GDM1 (cell line): ENCODE data around the gene SLC30A1.
A peak's percentile ranks its signal among the peaks of the same experiment; 100 is the strongest.
"Not testable (repeated sequence)": the region's sequence is repeated elsewhere in the genome, so short reads cannot be mapped to it uniquely, and the experiment has no call there.

Experiments
- DNase-seq: peaks from one replicate; lab custom pipeline; 2025; lab: John Stamatoyannopoulos, UW

Gene SLC30A1

DNA sequence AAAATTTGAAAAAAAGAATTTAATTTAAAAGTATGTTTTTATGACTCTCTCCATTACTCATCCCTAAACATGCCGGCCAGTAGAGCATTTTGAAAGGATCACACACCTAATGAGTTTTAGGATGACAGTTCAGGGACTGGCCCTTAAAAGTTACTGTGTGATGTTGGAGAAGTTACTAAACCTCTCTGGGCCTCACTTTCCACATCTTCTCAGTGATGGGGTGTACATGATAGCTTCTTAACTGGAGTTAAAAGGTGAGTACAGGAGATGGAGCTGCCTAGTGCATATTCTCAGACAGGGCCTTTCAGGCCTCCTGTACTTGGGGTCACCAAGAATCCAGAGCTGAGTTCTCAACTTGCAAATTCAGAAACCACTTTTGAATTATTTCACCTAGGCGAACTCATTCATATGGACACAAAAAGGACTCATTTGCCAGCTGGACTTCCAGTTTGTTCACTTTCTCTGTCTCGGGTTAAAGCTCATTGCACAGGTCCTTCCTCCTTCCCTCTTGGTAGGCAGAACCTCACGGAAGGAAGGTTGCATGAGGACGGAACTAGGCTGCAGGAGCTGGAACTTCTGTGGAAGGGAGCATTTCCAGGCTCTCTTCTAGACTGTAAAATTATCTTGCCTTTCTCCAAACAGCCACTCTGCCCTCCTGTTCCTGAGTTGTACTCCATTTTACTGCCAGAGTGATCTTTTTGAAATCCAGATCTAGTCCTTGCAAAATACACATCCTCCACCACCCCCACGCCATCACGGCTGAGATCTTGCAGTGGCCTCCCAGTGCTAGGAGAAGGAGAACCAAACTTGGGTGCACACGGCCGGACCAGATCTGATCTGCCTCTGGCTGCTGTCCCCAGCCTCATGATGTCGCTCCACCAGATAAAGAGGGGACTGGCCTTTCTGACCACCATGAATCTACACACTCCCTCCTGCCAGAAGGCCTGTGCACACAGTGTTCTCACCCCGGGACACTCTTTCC, 4.3 kb upstream of the SLC30A1 start:
- no peak for DNase-seq

DNA sequence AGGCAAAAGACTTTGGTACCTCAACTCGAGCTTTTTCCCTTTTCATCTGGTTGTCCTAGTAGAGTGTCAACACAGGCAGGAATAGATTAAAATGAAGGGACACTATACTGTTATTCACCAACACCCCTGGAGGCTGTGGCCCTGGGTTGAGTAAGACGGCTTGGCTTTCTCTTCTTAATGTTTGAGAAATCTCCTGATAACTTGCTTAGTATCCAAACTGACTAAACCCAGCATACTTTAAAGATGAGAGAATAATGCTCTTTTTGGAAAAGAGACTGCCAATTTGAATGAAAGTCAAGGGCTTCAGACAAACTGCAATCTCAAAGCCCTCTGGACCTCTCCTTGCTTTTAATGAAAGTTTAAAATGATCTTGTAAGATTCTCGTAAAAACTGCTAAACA, 2.6 kb upstream of the SLC30A1 start:
- DNase-seq, result no peak

DNA sequence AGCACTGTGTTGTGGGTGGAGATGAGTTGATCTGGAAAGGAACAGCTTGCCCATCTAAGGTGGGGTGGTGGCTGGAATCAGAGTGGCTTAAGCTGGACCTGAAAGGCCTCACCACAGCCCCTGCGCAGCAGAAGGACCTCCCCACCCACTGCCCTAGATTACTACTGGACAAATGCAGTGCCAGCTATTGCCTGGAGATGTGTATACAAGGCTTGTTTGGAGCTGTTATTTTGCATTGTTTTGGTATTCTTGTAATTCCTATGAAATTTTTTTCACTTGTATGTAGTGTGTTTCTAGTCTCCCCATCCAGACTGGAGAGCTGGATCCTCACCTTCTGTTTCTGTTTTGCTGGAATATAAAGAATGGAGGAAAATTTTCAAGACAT, 1.3 kb upstream of the SLC30A1 start:
- DNase-seq, result no peak

DNA sequence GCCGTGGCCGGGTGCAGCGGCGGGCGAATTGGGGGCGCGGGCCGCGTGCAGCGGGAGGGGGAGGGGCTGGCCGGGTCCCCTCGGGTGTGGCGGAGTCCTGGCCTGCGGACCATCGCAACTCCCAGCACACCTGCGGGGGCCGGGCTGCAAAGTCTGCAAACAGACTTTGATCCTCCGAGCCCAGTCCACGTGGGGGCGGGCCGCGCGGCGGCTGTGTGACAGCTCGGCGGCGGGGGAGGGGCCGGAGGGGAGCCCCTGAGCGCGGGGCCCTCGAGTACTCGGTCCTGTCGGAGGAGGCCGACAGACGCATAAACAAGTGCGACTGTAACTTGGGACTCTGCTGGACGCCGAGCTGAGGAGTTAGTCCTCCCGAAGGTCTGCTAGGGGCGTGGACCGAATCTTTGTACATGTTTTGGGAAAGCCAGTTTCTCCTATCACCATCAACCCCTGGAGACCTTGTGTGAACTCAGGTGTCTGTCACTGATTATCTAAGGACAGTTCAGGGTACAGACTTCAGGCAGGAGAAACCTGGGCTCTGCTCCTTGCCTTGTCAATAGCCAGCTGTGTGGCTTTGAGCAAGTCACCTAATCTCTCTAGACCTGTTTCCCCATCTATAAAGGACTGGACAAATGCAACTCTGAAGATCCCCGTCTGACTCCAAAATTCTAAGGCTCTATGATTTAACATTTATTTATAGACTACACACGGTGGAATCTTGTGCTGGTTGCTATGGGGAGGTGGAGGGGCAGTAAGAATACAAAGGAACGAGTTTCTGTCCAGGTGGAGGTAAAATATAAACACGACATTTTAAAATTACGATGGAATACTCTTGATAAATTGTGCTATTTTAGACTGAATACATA, 710 bp upstream of the SLC30A1 start:
- DNase-seq, result peak; percentile 73

DNA sequence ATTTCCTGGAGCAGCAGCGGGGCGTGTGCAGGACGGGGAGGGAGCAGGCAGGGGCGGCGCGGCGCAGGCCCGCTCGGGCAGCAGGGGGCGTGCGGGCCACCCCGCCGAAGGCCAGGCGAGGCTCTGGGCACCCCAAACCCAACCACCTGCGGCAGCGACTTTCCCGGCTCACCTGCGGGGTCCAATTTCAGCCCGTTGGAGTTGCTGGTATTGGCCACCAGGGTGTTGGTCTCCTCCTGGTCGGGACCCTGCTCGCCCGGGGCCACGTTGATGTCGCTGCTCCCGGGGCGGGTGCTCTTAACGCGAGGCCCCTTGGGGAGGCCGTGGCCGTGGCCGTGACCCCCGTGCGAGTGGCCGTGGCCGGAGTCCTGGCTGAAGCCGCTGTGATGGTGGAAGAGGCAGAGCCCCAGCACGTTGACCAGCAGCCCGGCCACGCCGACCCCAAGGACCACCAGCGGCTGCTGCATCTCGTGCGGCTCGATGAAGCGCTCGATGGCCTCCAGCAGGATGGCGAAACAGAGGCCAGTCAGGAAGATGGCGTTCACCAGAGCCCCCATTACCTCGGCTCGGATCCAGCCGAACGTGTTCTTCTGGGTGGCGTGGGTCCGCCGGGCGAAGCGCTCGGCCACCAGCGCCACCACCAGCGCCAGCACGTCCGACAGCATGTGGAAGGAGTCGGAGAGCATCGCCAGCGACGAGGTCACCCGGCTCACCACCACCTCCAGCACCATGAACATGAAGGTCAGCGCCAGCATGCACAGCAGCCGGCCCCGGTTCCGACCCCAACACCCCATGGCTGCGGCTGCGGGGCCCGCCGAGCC, 932 bp downstream of the SLC30A1 start:
- DNase-seq, result peak; percentile 56

DNA sequence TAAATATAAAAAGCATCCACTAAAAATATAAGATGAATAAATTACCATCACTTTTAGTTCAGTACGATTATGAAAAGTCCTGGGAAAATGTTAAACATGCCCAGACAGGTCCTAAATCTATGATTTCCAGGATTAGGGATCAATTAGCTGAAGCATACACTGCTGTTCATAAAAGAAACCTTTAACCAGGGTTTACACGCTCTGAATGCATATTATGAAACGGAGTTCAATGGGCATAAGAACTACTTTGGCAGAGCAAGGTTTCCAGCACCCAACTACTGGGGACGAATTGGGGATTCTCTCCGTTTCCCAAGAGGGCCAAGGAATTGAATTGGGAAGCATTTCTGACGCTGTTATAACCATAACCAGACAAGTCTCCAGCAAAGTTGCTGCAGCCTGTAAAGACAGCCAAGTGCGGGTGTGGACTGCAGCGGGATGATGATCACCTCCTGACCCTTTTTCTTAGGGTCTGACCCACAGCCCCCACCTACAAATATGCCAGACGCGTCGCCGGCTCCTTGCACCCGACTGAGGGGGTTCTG, 1.6 kb downstream of the SLC30A1 start:
- DNase-seq, result no peak

DNA sequence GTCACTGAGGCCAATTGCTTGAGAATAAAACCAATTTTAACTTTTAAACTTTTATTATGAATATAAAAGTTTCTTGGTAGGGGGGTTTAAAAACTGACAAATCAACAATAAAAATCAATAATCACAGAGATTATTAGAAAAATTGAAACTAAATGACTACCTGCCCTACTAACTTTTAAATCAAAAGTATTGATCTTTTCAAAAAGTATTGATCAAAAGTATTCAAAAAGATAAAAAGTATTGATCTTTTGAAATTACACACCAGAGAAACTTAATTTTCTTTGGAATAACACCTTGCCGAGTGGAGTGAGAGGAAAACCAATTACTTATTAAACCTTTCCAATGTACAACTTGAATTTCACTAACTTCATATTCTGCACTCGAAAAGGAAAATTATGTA, 2.2 kb downstream of the SLC30A1 start:
- DNase-seq, result no peak

DNA sequence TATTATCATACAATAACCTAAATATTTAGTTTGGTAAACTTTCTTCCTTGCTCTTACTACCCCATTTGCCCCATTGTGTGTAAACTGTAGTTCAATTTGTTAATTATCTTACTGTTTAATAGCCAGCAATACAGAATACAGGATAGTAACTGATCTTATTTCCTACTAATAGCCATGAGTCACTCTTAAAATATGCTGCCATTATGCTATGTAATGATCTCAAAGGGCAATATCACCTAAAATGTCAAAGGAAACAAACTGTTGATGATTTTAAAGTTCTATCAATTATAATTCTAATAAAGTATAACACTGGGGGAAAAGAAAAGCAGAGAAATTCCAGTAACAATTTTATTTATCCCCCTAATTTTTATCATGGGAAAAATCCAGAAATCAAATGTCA, 4.3 kb downstream of the SLC30A1 start:
- DNase-seq, result no peak

DNA sequence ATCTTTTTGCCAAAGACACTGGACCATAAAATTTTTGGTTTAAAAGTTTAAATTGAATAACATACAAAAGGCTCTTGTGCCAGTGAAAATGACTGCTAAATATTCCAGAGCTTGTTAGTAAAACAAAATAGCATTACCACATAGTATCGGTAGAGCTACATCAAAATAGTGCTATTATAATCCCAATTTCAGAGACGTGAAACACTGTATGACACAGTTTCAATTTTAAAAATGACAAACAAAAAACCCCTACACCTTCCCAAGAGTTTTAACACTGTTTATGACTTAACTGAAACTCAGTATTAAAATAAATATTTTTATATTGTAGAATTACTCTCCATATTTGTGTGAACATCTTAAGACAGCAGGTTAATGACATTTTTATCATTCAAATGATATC, 7.0 kb downstream of the SLC30A1 start:
- no peak for DNase-seq

DNA sequence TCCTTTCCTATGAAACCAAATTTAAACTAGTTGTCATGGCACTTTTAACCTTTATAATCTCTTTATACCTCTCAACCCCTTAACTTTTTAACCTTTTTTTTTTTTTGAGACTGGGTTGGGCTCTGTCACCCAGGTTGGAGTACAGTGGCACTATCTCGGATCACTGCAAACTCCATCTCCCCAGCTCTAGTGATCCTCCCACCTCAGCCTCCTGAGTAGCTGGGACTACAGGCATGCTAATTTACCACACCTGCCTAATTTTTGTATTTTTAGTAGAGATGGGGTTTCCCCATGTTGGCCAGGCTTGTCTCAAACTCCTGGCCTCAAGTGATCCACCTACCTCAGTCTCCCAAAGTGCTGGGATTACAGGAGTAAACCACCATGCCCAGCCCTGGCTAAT, 8.6 kb downstream of the SLC30A1 start:
- DNase-seq, result not testable (repeated sequence)

DNA sequence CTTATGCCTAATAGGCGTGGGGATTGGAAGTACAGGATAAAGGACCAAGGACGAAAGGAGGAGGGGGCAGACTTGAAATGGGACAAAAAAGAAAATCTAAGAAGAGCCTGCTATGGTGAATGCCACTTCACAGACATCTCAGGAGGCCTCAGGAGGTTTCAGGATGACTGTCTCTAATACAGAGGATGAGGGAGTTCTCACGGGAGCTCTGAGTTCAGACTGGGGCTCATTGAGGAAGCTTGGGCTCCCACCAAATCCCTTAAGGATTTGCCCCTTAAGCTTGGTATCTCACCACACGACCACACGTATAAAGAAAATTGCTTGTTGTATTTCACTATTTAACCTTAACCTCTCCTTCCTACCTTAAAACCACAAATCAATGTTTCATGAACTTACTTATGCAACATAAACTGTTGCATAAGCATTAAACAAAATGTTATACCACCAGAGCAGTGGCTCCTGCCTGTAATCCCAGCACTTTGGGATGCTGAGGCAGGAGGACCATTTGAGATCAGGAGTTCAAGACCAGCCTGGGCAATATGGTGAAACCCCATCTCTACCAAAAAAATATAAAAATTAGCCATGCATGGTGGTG, 12.4 kb downstream of the SLC30A1 start:
- DNase-seq, result no peak

DNA sequence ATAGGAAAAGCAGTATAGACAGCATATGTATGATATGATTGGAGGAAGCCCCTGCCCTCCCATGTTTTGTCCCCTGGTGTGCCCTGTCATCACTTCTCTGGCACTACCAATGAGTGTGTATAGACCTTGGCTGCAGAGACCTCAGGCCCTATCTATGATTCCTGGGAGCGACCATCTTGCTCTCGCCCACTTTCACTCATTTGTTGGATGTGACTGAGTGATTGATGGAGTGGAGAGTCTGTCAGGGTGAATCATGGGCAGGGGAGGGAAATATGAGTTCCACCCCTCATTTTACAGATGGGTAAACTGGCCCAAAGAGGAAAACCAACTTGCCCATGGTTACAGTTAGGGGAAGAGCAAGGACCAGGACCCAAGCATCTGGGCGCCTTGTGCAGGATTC, 14.9 kb downstream of the SLC30A1 start:
- DNase-seq, result no peak

DNA sequence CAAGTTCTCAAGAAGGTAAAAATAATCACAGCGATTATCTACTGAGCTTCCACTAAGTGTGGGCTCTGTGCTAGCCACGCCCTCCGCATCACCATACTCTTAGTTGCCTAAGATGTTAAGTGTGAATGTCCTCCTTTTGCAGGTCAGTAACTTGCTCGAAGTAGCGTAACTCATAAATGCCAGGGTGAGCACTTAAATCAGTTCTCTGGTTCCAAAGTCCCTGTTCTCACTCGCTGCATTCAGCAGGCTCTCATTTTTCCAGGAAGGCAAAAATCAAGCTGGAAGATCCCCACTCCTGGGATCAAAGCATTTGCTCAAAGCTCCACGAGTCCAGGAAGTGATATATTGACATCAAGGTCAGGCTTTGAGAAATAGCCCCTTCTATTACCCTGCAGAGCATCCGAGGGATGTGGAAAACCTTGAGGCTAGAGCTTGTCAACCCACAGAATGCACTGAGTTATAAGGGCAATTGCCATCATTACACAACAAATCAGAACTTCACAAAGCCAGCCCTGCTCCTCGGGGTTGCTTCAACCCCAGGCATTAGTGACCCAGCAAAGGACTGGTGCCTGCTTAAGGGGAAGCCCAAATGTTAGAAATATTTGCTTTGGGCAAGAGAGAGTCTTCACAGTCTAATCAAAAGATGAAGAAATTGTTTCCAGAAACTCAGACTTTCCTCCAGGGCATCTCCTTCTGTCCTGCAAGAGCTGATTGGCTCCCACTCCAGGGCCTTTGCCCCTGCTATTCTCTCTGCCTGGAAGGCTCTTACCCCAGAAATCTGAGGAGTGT, 19.5 kb downstream of the SLC30A1 start:
- DNase-seq, result no peak

DNA sequence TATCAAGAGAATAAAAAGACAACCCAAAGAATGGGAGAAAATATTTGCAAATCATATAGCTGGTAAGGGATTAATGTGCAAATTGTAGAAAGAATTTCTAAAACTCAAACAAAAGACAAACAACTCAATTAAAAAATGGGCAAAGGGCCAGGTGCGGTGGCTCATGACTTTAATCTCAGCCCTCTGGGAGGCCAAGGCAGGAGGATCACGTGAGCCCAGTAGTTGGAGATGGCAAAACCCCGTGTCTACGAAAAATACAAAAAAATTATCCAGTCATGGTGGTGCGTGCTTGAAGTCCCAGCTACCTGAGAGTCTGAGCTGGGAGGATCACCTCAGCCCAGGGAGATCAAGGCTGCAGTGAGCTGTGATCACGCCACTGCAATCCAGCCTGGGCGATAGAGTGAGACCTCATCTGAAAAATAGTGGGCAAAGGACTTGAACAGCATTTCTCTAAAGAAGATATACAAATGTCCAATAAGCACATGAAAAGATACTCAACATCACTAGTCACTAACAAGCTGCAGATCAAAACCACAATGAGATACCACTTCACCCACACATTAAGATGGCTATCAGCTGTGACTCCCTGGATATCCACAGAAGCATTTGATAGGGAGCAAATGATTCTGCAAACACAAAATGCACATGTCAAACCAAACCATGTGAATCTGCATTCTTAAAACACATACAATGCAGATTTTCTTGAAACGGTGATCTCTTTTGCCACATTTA, 20.9 kb downstream of the SLC30A1 start:
- DNase-seq, result no peak

DNA sequence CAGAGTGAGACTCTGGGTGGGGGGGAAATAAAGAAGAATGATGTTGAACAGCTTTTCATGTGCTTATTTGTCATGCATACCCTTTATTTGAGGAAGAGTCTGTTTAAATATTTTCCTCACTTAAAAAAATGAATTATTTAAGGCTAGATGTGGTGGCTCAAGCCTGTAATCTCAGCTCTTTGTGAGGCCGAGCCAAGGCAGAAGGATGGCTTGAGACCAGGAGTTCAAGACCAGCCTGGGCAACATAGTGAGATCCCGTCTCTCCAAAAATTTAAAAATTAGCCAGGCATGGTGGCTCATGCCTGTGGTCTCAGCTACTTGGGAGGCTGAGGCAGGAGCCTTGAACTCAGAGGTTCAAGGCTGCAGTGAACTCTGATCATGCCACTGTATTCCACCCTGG, 25.4 kb downstream of the SLC30A1 start:
- no peak for DNase-seq

DNA sequence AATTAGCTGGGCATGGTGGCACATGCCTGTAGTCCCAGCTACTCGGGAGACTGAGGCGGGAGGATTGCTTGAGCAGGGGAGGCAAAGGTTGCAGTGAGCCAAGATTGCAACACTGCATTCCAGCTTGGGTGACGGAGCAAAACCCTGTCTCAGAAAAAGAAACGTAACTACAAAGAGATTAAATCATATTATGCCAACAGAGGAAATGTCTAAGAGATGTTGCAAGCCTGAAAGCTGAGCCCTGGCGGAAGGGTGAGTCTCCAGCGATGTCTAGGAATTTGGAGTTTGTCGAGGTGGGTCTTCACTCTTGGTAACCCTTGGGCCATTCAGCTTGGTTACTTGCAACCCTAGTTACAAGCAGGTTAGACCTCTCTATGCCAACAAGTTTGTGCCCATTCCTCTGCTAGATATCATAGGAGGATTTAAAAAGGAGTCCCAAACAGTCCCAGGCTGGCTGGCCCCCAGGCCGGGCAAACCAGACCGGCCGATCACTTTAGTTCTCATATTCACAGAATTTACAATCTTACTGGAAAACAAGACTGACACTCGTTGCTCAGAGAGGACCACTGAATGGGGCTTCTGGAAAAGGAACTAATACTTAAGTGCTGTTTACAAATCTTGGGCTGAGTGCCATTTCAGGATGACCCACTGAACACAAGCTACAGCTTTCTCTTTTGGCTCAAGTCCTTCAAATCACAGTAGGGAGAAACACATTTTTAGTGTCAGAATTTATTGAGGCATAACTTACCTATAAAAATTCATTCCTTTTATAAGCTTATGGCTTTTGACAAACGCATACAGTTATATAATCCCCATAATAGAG, 27.1 kb downstream of the SLC30A1 start:
- no peak for DNase-seq

DNA sequence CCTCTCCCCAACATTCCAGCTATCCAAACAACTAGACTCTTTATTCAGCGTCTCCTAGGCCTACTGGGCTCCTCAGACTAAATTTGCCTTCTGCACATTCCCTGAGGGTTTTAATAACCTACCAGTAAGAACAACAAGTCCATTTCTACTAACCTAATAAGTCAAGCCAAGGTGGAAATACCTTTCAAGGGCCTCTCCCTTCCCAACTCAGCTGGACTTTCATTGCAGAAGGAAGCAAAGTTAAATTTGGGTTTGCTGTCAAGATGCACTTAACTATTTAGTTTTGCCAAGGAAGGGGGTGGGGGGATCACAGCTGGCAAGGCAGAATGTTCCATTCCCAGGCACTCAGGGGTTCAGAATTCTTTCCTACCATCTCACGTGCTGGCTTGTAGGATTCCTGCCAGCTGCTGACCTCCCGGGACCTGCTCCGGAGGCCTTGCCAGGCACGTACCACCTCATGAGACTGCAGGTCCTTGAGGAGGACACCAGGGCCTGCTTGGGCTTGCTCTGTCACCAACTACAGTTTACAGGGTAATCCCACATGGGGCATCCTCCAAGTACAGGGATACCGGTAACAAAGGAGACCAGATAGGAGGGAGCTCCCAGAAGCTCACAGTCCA, 29.8 kb downstream of the SLC30A1 start:
- no peak for DNase-seq

DNA sequence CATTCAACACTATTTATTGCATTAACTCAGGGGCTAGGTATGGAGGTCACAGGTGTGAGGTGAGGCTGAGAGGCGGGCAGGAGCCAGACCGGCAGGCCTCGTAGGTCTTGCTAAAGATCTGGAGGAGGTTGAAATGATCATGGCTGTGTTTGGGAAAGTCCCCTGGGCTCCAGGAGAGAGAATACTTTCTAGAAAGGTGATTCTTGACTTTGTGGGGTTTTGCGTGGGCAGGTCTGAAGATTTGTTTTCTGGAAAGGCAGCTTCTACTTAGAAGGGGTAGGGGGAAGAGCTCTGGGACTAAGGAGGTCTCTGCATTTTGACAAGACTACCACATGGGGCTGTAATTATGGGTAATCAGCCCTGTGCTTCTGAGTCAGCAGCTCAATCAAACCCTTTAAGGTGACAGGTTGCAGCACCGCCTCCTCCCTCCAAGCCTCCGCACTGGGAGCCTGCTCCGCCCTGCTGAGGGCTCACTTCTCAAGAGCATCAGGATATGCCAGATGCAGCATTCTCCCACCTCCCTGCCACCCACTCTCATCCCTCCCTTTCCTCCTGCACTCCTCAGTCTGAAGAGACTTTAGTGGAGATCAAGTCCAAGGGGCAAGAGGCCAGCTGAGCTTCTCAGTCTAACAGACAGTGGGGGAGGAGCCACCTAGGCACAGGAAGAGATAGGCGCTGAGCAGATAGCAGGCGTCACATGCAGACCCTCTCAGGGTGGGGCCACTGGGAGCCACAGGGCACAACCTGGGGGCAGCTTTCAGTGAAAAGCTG, 30.5 kb downstream of the SLC30A1 start:
- DNase-seq, result no peak
